Activated naive CD8-positive, alpha-beta T cell (primary cell): ENCODE data around the gene AATK.
"Not testable (repeated sequence)": the region's sequence is repeated elsewhere in the genome, so short reads cannot be mapped to it uniquely, and the experiment has no call there.

Experiments used
- H3K27ac Mint-ChIP-seq: one replicate; pipeline ENCODE4 v1.8.0; 2021; ENCODE audit warnings: mixed read lengths
- H3K27me3 Mint-ChIP-seq: one replicate; pipeline ENCODE4 v1.8.0; 2021; ENCODE audit warnings: mixed read lengths
- H3K36me3 Mint-ChIP-seq: one replicate; pipeline ENCODE4 v1.8.0; 2021; ENCODE audit warnings: mixed read lengths
- H3K4me1 Mint-ChIP-seq: one replicate; pipeline ENCODE4 v1.8.0; 2021; ENCODE audit warnings: low read depth, mixed read lengths
- H3K4me3 Mint-ChIP-seq: one replicate; pipeline ENCODE4 v1.8.0; 2021; ENCODE audit warnings: mild to moderate bottlenecking, mixed read lengths
- H3K9me3 Mint-ChIP-seq: one replicate; pipeline ENCODE4 v1.8.0; 2021; ENCODE audit warnings: low read depth, mixed read lengths

Gene AATK

GRCh38 chr17:81154961-81155360 is 11.1 kb downstream of the AATK start:
- H3K4me3 Mint-ChIP-seq, result no peak overlapping the region
- no peak overlapping the region for H3K27ac Mint-ChIP-seq
- no peaks in the 10 kb centered on the region for H3K36me3 Mint-ChIP-seq
- H3K4me1 Mint-ChIP-seq, result no peaks in the 10 kb centered on the region
- no peaks in the 10 kb centered on the region for H3K27me3 Mint-ChIP-seq
- no peaks in the 10 kb centered on the region for H3K9me3 Mint-ChIP-seq

- H3K36me3 Mint-ChIP-seq, H3K27me3 Mint-ChIP-seq, H3K4me1 Mint-ChIP-seq, H3K27ac Mint-ChIP-seq, H3K9me3 Mint-ChIP-seq, H3K4me3 Mint-ChIP-seq: not testable (repeated sequence)
Observed at GRCh38 chr17:81154016-81154415, 12.0 kb downstream of the AATK start.

GRCh38 chr17:81153340-81153803 is 12.6 kb downstream of the AATK start:
- Mint-ChIP-seq H3K9me3 (no peaks in the 10 kb centered on the region), H3K36me3 (no peaks in the 10 kb centered on the region), H3K27ac (no peak overlapping the region), H3K4me1 (no peaks in the 10 kb centered on the region), H3K27me3 (no peaks in the 10 kb centered on the region), H3K4me3 (no peak overlapping the region)

- no peak overlapping the region for H3K27ac Mint-ChIP-seq
- H3K4me3 Mint-ChIP-seq, result no peak overlapping the region
- H3K9me3 Mint-ChIP-seq, result no peaks in the 10 kb centered on the region
- no peaks in the 10 kb centered on the region for H3K27me3 Mint-ChIP-seq
- no peaks in the 10 kb centered on the region for H3K4me1 Mint-ChIP-seq
- no peaks in the 10 kb centered on the region for H3K36me3 Mint-ChIP-seq
Observed at GRCh38 chr17:81152288-81152828, 13.7 kb downstream of the AATK start.

GRCh38 chr17:81151278-81151677 is 14.7 kb downstream of the AATK start:
- H3K9me3 Mint-ChIP-seq, result no peaks in the 10 kb centered on the region
- no peaks in the 10 kb centered on the region for H3K4me1 Mint-ChIP-seq
- H3K36me3 Mint-ChIP-seq, result no peaks in the 10 kb centered on the region
- H3K4me3 Mint-ChIP-seq, result no peak overlapping the region
- no peaks in the 10 kb centered on the region for H3K27me3 Mint-ChIP-seq
- H3K27ac Mint-ChIP-seq, result no peak overlapping the region

- H3K9me3 Mint-ChIP-seq, result no peaks in the 10 kb centered on the region
- H3K27me3 Mint-ChIP-seq, result no peaks in the 10 kb centered on the region
- H3K4me1 Mint-ChIP-seq, result no peaks in the 10 kb centered on the region
- H3K27ac Mint-ChIP-seq, result no peak overlapping the region
- no peak overlapping the region for H3K4me3 Mint-ChIP-seq
- no peaks in the 10 kb centered on the region for H3K36me3 Mint-ChIP-seq
Observed at GRCh38 chr17:81150377-81151077, 15.5 kb downstream of the AATK start.

GRCh38 chr17:81148986-81149533 is 17.0 kb downstream of the AATK start:
- no peaks in the 10 kb centered on the region for H3K27me3 Mint-ChIP-seq
- no peak overlapping the region for H3K27ac Mint-ChIP-seq
- no peaks in the 10 kb centered on the region for H3K9me3 Mint-ChIP-seq
- no peaks in the 10 kb centered on the region for H3K36me3 Mint-ChIP-seq
- no peaks in the 10 kb centered on the region for H3K4me1 Mint-ChIP-seq
- no peak overlapping the region for H3K4me3 Mint-ChIP-seq

GRCh38 chr17:81148571-81148970 is 17.4 kb downstream of the AATK start:
- Mint-ChIP-seq H3K9me3 (no peaks in the 10 kb centered on the region), H3K36me3 (no peaks in the 10 kb centered on the region), H3K27ac (no peak overlapping the region), H3K4me1 (no peaks in the 10 kb centered on the region), H3K27me3 (no peaks in the 10 kb centered on the region), H3K4me3 (no peak overlapping the region)

GRCh38 chr17:81147701-81148100 is 18.3 kb downstream of the AATK start:
- Mint-ChIP-seq H3K27ac (no peak overlapping the region), H3K36me3 (no peaks in the 10 kb centered on the region), H3K4me1 (no peaks in the 10 kb centered on the region), H3K4me3 (no peak overlapping the region), H3K9me3 (no peaks in the 10 kb centered on the region), H3K27me3 (no peaks in the 10 kb centered on the region)

- not testable (repeated sequence) for H3K27me3 Mint-ChIP-seq, H3K36me3 Mint-ChIP-seq, H3K9me3 Mint-ChIP-seq, H3K4me1 Mint-ChIP-seq, H3K27ac Mint-ChIP-seq, H3K4me3 Mint-ChIP-seq
Observed at GRCh38 chr17:81146208-81146607, 19.8 kb downstream of the AATK start.

- no peak overlapping the region for H3K27ac Mint-ChIP-seq
- no peaks in the 10 kb centered on the region for H3K9me3 Mint-ChIP-seq
- no peaks in the 10 kb centered on the region for H3K4me1 Mint-ChIP-seq
- H3K4me3 Mint-ChIP-seq, result no peak overlapping the region
- no peaks in the 10 kb centered on the region for H3K27me3 Mint-ChIP-seq
- H3K36me3 Mint-ChIP-seq, result no peaks in the 10 kb centered on the region
Observed at GRCh38 chr17:81144423-81144781, 21.6 kb downstream of the AATK start.

- Mint-ChIP-seq H3K36me3 (no peaks in the 10 kb centered on the region), H3K27me3 (no peaks in the 10 kb centered on the region), H3K4me1 (no peaks in the 10 kb centered on the region), H3K9me3 (no peaks in the 10 kb centered on the region), H3K27ac (no peak overlapping the region), H3K4me3 (no peak overlapping the region)
Observed at GRCh38 chr17:81143717-81144422, 22.2 kb downstream of the AATK start.

- H3K27ac Mint-ChIP-seq, result no peak overlapping the region
- H3K36me3 Mint-ChIP-seq, result no peaks in the 10 kb centered on the region
- H3K27me3 Mint-ChIP-seq, result no peaks in the 10 kb centered on the region
- no peaks in the 10 kb centered on the region for H3K4me1 Mint-ChIP-seq
- no peak overlapping the region for H3K4me3 Mint-ChIP-seq
- no peaks in the 10 kb centered on the region for H3K9me3 Mint-ChIP-seq
Observed at GRCh38 chr17:81143200-81143527, 22.9 kb downstream of the AATK start.

GRCh38 chr17:81142301-81143199 is 23.5 kb downstream of the AATK start:
- H3K27ac Mint-ChIP-seq, result no peak overlapping the region
- H3K4me1 Mint-ChIP-seq, result no peaks in the 10 kb centered on the region
- no peaks in the 10 kb centered on the region for H3K36me3 Mint-ChIP-seq
- H3K9me3 Mint-ChIP-seq, result no peaks in the 10 kb centered on the region
- no peak overlapping the region for H3K4me3 Mint-ChIP-seq
- no peaks in the 10 kb centered on the region for H3K27me3 Mint-ChIP-seq

GRCh38 chr17:81140695-81141094 is 25.3 kb downstream of the AATK start:
- no peaks in the 10 kb centered on the region for H3K4me1 Mint-ChIP-seq
- no peak overlapping the region for H3K27ac Mint-ChIP-seq
- no peak overlapping the region for H3K4me3 Mint-ChIP-seq
- H3K27me3 Mint-ChIP-seq, result no peaks in the 10 kb centered on the region
- no peaks in the 10 kb centered on the region for H3K9me3 Mint-ChIP-seq
- no peaks in the 10 kb centered on the region for H3K36me3 Mint-ChIP-seq
